GM13977 (cell line): Measurements from ENCODE around the gene PTPRG.

Experiments used
- DNase-seq: peaks from one replicate; pipeline ENCODE4 v3.0.0; 2012; ENCODE audit warnings: low spot score
- in situ Hi-C: fragments of 300-500 bp; cut with MboI; formaldehyde crosslinking; loops from one replicate; pipeline ENCODE4 v1.12.0; 2022; ENCODE audit warnings: low sequenced_read_pairs, low pct_unique_long_range_greater_than_20kb, mixed read lengths, inconsistent platforms; ENCODE audit not compliant: unreplicated experiment
- TF ChIP-seq, protein P1 (sequence below): IDR thresholded peaks from 2 replicates; pipeline ENCODE4 v1.5.1; 2012; ENCODE audit warnings: mild to moderate bottlenecking, control low read depth; ENCODE audit not compliant: insufficient read depth; ENCODE audit errors: extremely low read depth, missing control alignments

PTPRG gene

GRCh38 chr3:62293051-62293780 lies 731.8 kb downstream of the PTPRG start:
- no peak for DNase-seq
- in situ Hi-C loops, result no loop called here
- TF ChIP-seq, protein P1, sequence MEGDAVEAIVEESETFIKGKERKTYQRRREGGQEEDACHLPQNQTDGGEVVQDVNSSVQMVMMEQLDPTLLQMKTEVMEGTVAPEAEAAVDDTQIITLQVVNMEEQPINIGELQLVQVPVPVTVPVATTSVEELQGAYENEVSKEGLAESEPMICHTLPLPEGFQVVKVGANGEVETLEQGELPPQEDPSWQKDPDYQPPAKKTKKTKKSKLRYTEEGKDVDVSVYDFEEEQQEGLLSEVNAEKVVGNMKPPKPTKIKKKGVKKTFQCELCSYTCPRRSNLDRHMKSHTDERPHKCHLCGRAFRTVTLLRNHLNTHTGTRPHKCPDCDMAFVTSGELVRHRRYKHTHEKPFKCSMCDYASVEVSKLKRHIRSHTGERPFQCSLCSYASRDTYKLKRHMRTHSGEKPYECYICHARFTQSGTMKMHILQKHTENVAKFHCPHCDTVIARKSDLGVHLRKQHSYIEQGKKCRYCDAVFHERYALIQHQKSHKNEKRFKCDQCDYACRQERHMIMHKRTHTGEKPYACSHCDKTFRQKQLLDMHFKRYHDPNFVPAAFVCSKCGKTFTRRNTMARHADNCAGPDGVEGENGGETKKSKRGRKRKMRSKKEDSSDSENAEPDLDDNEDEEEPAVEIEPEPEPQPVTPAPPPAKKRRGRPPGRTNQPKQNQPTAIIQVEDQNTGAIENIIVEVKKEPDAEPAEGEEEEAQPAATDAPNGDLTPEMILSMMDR, result no peak

DNA sequence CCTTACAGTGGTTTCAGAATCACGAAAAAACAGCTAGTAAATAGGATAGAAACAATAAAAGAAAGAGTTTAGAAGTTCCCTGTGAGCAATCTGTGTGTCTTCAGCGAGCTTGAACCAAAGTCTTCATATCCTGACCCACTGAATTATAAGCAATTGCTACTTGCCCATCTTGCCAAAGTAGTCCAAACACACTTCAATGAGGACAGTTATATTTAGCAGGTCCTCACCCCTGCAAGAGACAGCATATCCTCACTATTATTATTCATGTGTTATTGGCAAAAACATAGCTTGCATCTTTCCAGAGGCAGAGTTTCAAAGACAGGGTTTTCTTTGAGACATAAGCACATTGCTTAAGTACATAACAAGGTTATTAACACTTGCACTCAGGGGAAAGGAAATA lies 734.2 kb downstream of the PTPRG start:
- no peak for DNase-seq
- in situ Hi-C loops, result no loop called here
- TF ChIP-seq, protein P1, result no peak

DNA sequence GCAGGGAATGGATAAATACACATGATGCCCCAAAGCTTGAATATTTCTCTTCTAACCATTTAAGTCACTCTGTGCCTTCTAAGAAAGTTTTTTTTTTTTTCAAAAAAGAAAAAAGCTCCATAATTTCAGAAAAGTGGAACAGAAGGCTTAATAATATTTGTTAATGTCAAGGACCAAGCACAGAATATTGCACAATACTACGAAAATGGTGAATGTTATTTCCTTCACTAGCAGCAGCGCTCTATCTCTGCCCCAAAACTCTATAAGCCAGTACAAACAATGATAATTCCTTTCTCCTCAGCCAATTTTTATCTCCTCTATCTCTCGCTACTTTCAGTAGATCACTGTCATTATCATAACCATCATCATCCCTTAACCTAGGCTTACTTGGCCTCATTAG lies 739.2 kb downstream of the PTPRG start:
- in situ Hi-C loops, result no loop called here
- DNase-seq, result no peak
- TF ChIP-seq, protein P1, result no peak

DNA sequence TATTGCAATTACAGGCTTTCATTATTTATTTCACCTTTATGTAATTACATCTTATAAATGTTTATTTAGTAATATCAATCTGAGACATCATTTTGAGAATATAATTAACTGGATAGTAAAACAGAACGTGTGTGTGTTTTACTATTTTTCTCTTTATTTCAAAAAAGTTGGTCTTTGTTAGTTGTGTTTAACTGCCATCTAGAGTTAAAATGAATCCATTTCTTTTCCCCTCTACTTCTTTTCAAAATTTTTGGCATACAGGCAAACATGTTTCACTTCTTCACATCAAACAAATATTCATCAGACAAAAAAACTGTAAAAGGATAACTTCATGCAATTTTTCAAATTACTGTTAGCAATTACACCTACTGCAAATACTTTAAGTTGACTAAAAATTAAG lies 750.8 kb downstream of the PTPRG start:
- no peak for DNase-seq
- TF ChIP-seq, protein P1, result no peak
- in situ Hi-C loops, result no loop called here

DNA sequence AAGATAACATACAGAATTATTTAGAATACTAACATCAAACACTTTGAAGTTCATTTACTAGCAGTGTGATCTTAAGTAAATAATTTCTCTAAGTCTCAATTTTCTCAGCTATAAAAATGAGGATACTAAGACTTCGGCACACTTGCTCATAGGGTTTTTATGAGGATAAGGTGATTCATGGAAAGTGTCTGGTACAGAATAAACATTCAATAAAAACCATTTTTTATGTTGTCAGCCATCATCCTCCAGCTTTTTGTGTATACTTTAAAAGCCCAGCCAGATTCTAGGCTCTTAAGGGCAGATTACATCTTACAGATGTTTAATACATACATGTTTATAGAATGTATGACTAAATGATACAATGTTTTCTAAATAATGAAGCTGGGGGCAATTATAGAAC lies 755.2 kb downstream of the PTPRG start:
- TF ChIP-seq, protein P1, result no peak
- in situ Hi-C loops, result no loop called here
- no peak for DNase-seq

DNA sequence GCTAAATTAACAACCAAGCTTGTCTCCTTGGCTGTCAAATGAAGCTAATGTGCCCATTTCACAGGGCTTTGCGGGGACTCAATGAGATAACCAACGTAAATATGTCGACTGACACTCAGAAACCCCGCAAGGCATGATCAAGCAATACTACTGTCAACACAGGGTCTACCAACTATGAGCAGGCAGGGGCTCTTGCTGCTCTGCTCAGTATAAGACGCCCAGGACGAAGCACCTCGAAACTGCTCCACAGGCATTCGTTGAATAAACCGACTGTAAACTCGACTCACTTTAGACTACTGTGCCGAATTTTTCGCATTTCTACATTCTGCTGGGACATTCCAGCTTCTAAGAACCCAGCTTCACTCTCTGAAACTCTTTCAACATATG lies 757.0 kb downstream of the PTPRG start:
- TF ChIP-seq, protein P1, result no peak
- no peak for DNase-seq
- in situ Hi-C loops, result no loop called here
